Activated CD8-positive, alpha-beta memory T cell treated with anti-CD3 and anti-CD28 coated beads for 24 hours (primary cell): ENCODE measurements around the gene KCNQ1OT1.
A peak's percentile ranks its signal among the peaks of the same experiment; 100 is the strongest.

Source experiments
- DNase-seq: peaks from one replicate; pipeline ENCODE4 v3.0.0-alpha.2; 2020

Gene KCNQ1OT1

GRCh38 chr11:2701230-2701629, 1.4 kb upstream of the KCNQ1OT1 start:
- DNase-seq, result no peak

- peak; percentile 71 for DNase-seq
These were observed 819 bp upstream of the KCNQ1OT1 start for GRCh38 chr11:2700415-2701211.

DNA sequence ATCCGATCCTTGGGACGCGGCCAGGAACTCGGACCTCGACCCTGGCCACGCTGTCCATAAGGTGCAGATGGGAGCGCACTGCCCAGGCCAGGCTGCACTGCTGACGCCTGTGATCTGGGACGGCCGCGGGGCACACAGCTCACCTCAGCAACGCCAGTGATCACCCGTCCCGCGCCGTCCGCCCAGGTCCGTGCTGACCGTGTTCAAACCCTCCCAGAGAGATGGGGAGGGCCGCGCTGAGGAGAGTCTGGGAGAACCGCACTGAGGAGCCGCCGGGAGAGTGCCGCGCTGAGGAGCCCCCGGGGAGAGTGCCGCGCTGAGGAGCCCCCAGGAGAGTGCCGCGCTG, 636 bp downstream of the KCNQ1OT1 start:
- DNase-seq, result no peak

GRCh38 chr11:2698386-2699184, 1.2 kb downstream of the KCNQ1OT1 start:
- no peak for DNase-seq

GRCh38 chr11:2697866-2698265, 1.9 kb downstream of the KCNQ1OT1 start:
- DNase-seq, result no peak

- DNase-seq, result no peak
These were observed 3.3 kb downstream of the KCNQ1OT1 start for GRCh38 chr11:2696455-2696854.

- DNase-seq, result no peak
These were observed 4.5 kb downstream of the KCNQ1OT1 start for GRCh38 chr11:2694995-2695939.

DNA sequence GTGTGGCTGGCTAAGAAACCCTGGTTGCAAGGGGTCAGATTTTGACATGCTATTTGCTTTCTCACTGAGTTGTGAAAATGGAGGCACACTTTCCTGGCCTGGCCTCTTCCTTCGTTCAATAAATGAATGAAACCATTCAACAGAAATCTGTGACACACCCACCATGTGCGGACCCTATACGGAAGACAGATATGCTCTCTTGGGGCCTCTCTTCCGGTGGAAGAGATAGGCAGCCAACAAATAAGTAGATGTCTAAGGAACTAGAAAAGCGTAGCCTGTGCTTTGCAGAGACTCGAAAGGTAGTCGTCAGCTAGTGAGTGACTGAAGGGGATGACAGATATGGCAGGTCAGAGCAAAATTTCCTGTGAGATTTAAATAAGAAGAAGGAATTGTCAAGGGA, 5.3 kb downstream of the KCNQ1OT1 start:
- DNase-seq, result no peak

DNA sequence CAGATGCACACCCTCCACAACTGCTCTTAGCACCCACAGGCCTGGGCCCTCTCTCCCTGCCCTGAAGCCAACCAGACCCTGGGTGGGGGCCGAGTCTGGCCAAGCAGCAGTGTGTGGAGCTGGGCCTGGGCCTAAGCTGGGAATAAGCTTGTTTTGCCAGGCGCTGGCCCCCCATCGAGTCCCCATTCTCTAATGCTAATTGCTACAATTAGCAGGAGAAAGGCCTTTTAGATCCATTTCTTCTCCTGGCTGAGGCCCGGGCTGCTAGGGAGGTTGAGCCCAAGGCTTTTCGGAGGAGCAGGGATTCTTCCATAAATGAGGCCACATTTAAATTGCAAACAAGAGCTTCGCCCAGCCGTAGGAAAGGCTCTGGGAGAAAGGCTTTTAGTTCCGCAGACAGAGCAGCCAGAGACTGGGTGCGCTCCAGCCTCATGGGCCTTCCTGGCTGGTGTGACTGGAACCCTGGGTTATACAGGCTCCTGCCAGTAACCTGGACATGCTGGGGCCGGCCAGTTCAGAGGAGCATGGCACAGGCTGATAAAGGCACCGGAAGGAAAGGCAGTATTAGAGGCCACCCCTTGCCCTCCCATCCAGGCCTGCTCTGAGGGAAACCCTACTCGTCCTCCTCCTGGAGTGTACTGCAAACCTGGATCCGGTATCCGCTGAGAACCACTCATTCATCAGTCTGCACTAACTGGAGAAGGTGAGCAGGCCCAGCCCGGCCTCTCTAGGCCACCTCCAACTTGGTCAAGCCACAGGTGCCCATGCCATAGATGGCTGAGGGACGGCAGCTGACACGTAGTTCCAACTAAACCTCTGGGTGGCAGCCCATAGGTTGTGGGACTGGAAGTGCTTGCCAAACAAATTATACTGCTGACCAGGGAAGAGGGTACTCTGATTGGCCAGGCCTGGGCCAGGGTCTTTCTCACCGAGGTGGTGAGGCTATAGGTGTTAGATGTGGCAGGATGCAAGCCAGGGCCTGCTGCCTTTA, 6.2 kb downstream of the KCNQ1OT1 start:
- DNase-seq, result no peak

- no peak for DNase-seq
These were observed 7.6 kb downstream of the KCNQ1OT1 start for GRCh38 chr11:2691991-2692875.

DNA sequence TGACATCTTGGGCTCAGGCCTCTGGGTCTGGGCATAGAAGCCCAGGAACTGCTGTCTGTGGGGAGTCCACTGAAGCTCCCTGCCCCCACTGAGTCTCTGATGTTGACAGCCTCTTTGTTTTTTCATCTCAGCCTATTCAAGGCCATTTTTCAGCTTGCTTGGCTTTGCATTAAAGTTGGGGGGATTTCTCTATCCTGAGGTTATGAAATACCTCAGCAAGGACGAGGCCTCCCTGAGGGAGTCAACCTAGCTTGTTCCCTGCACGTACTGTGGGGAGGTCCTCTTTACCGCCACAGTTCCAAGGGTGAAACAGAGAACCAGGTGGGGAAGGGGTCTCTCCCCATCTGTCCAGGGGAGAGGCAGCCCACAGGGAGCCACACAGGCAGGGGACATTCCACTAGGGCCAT, 8.4 kb downstream of the KCNQ1OT1 start:
- DNase-seq, result no peak

GRCh38 chr11:2690596-2691354, 9.0 kb downstream of the KCNQ1OT1 start:
- DNase-seq, result no peak

- no peak for DNase-seq
These were observed 9.9 kb downstream of the KCNQ1OT1 start for GRCh38 chr11:2689651-2690575.

GRCh38 chr11:2688381-2689231, 11.2 kb downstream of the KCNQ1OT1 start:
- DNase-seq, result no peak

GRCh38 chr11:2687782-2688191, 12.0 kb downstream of the KCNQ1OT1 start:
- DNase-seq, result no peak

- no peak for DNase-seq
These were observed 12.6 kb downstream of the KCNQ1OT1 start for GRCh38 chr11:2687223-2687530.

GRCh38 chr11:2686360-2687222, 13.2 kb downstream of the KCNQ1OT1 start:
- no peak for DNase-seq
